IMR-90 (cell line): ENCODE data around the gene UGT1A10. TPM values are rescaled to one million over a fixed set of nuclear protein-coding genes. Genes with fewer than 3 reads are reported as not detected.

Source experiments
- ATAC-seq: fragments of 200-7000 bp; cut with Tn5 transposase; 2 replicates; pipeline ENCODE4 v1.9.1; 2020; ENCODE audit warnings: low read depth, mild to moderate bottlenecking, moderate library complexity
- BruUV-seq: library from RNA; stranded (reverse); fragments of 400-500 nt; replicated peaks from 2 replicates; lab custom pipeline; 2021; lab: Mats Ljungman, UMichigan
- CTCF ChIA-PET: fragments of 300-600 bp; formaldehyde crosslinking; extraction: SDS; loops from one replicate; lab custom pipeline; 2021; ENCODE audit warnings: antibody characterized with exemption; lab: Yijun Ruan, JAX
- POLR2A ChIA-PET: fragments of 300-600 bp; sonication (Branson Sonifier 250); formaldehyde crosslinking; loops from one replicate; lab custom pipeline; 2022; ENCODE audit warnings: antibody characterized with exemption; ENCODE audit not compliant: unreplicated experiment; lab: Charles Lee
- DNase-seq: peaks from one replicate; pipeline ENCODE4 v3.0.0; 2013
- H2AFZ ChIP-seq: replicated peaks from 2 replicates; pipeline ENCODE3; 2013; ENCODE audit warnings: low read length, mild to moderate bottlenecking; ENCODE audit not compliant: poor library complexity
- H2AK5ac ChIP-seq: 2 replicates; pipeline ENCODE4 v1.6.1; 2013; ENCODE audit warnings: low read depth, low read length, inconsistent platforms
- H2AK9ac ChIP-seq: replicated peaks from 2 replicates; pipeline ENCODE3; 2013; ENCODE audit warnings: mild to moderate bottlenecking, low read depth, low read length, moderate library complexity; ENCODE audit not compliant: poor library complexity
- H2BK120ac ChIP-seq: 2 replicates; pipeline ENCODE4 v1.6.1; 2013; ENCODE audit warnings: low read depth, low read length, inconsistent platforms
- H2BK15ac ChIP-seq: 3 replicates; pipeline ENCODE4 v1.6.1; 2013; ENCODE audit warnings: low read depth, low read length, inconsistent platforms
- H2BK20ac ChIP-seq: 2 replicates; pipeline ENCODE4 v1.6.1; 2013; ENCODE audit warnings: low read depth, mild to moderate bottlenecking, inconsistent platforms, low read length, moderate library complexity
- H2BK5ac ChIP-seq: 2 replicates; pipeline ENCODE4 v1.6.1; 2013; ENCODE audit warnings: mild to moderate bottlenecking, low read depth, low read length, inconsistent platforms; ENCODE audit not compliant: poor library complexity, severe bottlenecking
- H3K14ac ChIP-seq: replicated peaks from 2 replicates; pipeline ENCODE4 v1.6.1; 2013; ENCODE audit warnings: low read depth, low read length, inconsistent platforms
- H3K18ac ChIP-seq: 2 replicates; pipeline ENCODE4 v1.6.1; 2013; ENCODE audit warnings: low read depth, low read length, control low read depth
- H3K23ac ChIP-seq: 2 replicates; pipeline ENCODE4 v1.6.1; 2013; ENCODE audit warnings: low read depth, low read length, inconsistent platforms
- H3K27ac ChIP-seq: 2 replicates; pipeline ENCODE4 v1.5.1; 2013; ENCODE audit warnings: mild to moderate bottlenecking, control low read depth, low read length; ENCODE audit not compliant: insufficient read depth
- H3K27me3 ChIP-seq: 2 replicates; pipeline ENCODE4 v1.6.1; 2013; ENCODE audit warnings: low read length; ENCODE audit not compliant: control insufficient read depth, insufficient read depth
- H3K36me3 ChIP-seq: 2 replicates; pipeline ENCODE4 v1.6.1; 2013; ENCODE audit warnings: low read length, mixed read lengths; ENCODE audit not compliant: control insufficient read depth, insufficient read depth
- H3K4ac ChIP-seq: 2 replicates; pipeline ENCODE4 v1.6.1; 2013; ENCODE audit warnings: low read depth, low read length, inconsistent platforms
- H3K4me1 ChIP-seq: 2 replicates; pipeline ENCODE4 v1.6.1; 2013; ENCODE audit warnings: low read length, mixed read lengths; ENCODE audit not compliant: control insufficient read depth, insufficient read depth
- H3K4me2 ChIP-seq: 2 replicates; pipeline ENCODE4 v1.6.1; 2013; ENCODE audit warnings: low read depth, mild to moderate bottlenecking, control low read depth, low read length, moderate library complexity
- H3K4me3 ChIP-seq: 2 replicates; pipeline ENCODE4 v1.5.1; 2013; ENCODE audit warnings: low read depth, mild to moderate bottlenecking, control low read depth, low read length, moderate library complexity; ENCODE audit not compliant: insufficient read depth
- H3K56ac ChIP-seq: 2 replicates; pipeline ENCODE4 v1.6.1; 2013; ENCODE audit warnings: low read length, inconsistent platforms; ENCODE audit not compliant: insufficient read depth; ENCODE audit errors: extremely low read depth
- H3K79me1 ChIP-seq, 2 experiments: 2 replicates each; pipeline ENCODE4 v1.6.1; 2013; ENCODE audit warnings: low read length in 2 of 2, inconsistent platforms in 1 of 2, low read depth in 1 of 2
- H3K9ac ChIP-seq: 2 replicates; pipeline ENCODE4 v1.6.1; 2013; ENCODE audit warnings: low read depth, low read length, control low read depth
- H3K9me1 ChIP-seq: 2 replicates; pipeline ENCODE4 v1.6.1; 2013; ENCODE audit warnings: low read length, inconsistent platforms; ENCODE audit not compliant: insufficient read depth
- H3K9me3 ChIP-seq: 2 replicates; pipeline ENCODE4 v1.6.1; 2013; ENCODE audit warnings: low read length; ENCODE audit not compliant: control insufficient read depth, insufficient read depth
- H4K20me1 ChIP-seq: 2 replicates; pipeline ENCODE4 v1.6.1; 2013; ENCODE audit warnings: low read length, inconsistent platforms; ENCODE audit not compliant: insufficient read depth
- H4K5ac ChIP-seq: 2 replicates; pipeline ENCODE4 v1.6.1; 2013; ENCODE audit warnings: mild to moderate bottlenecking, low read depth, low read length, control low read depth
- H4K8ac ChIP-seq, 2 experiments: 2 replicates each; pipeline ENCODE4 v1.6.1; 2013; ENCODE audit warnings: low read depth in 2 of 2, low read length in 2 of 2, control low read depth in 1 of 2, inconsistent platforms in 1 of 2
- H4K91ac ChIP-seq: 2 replicates; pipeline ENCODE4 v1.6.1; 2013; ENCODE audit warnings: low read depth, low read length, inconsistent platforms; ENCODE audit not compliant: insufficient read depth
- BHLHE40 ChIP-seq: fragments of 150-350 bp; IDR thresholded peaks from 2 replicates; pipeline ENCODE4 v1.6.1; 2016; ENCODE audit warnings: mild to moderate bottlenecking, low read depth, low read length
- CHD1 ChIP-seq: IDR thresholded peaks from 2 replicates; pipeline ENCODE4 v1.6.1; 2012; ENCODE audit warnings: low read depth, low read length, improper control_type of control experiment
- CTCF ChIP-seq: conservative IDR thresholded peaks from 2 replicates; pipeline ENCODE4 v1.5.1; 2012; ENCODE audit warnings: mild to moderate bottlenecking, low read depth, low read length, improper control_type of control experiment
- MAZ ChIP-seq: IDR thresholded peaks from 2 replicates; pipeline ENCODE4 v1.6.1; 2012; ENCODE audit warnings: low read depth, mild to moderate bottlenecking, low read length, improper control_type of control experiment, moderate library complexity, borderline replicate concordance
- MXI1 ChIP-seq: IDR thresholded peaks from 2 replicates; pipeline ENCODE4 v1.6.1; 2012; ENCODE audit warnings: low read depth, mild to moderate bottlenecking, low read length, moderate library complexity, borderline replicate concordance
- NFE2L2 ChIP-seq: fragments of 150-350 bp; IDR thresholded peaks from 2 replicates; pipeline ENCODE4 v1.6.1; 2016; ENCODE audit warnings: low read depth, mild to moderate bottlenecking, low read length
- SMC3 ChIP-seq: fragments of 150-350 bp; IDR thresholded peaks from 2 replicates; pipeline ENCODE4 v1.6.1; 2016; ENCODE audit warnings: low read depth, mild to moderate bottlenecking, antibody characterized with exemption, low read length, moderate library complexity
- WGBS, 2 experiments: methylation state at CpG; one replicate each; pipeline versions ENCODE4 v1.1.5 to v1.1.7; 2013; ENCODE audit warnings: missing lambda C conversion rate in 2 of 2; ENCODE audit not compliant: insufficient read length in 1 of 2; ENCODE audit errors: extremely low coverage in 2 of 2; 5-methylcytosine and 5-hydroxymethylcytosine counted together
- dilution Hi-C: fragments of 300-500 bp; cut with HindIII; formaldehyde crosslinking; loops from one replicate; pipeline ENCODE4 v1.14.3; 2018; ENCODE audit warnings: low sequenced_read_pairs; ENCODE audit not compliant: unreplicated experiment
- in situ Hi-C: fragments of 300-500 bp; cut with MboI; formaldehyde crosslinking; loops from 3 replicates; pipeline ENCODE4 v1.14.3; 2019; ENCODE audit warnings: low sequenced_read_pairs, inconsistent platforms, mixed read lengths
- intact Hi-C: fragments of 100-400 bp; cut with micrococcal nuclease; formaldehyde crosslinking; loops from 2 replicates; pipeline ENCODE4 v1.10.0; 2022
- polyA plus RNA-seq, 3 experiments: library from polyadenylated mRNA; depleted of rRNA; stranded (reverse); fragments of >200 nt; gene quantifications; 2 replicates each; pipeline ENCODE4 v1.2.3, GENCODE V29; 2012; ENCODE audit warnings: low replicate concordance in 1 of 3
- total RNA-seq: library from RNA; depleted of rRNA; stranded (reverse); fragments of >200 nt; gene quantifications from 2 replicates; pipeline ENCODE4 v1.2.3, GENCODE V29; 2012
- TF ChIP-seq, protein P1 (sequence below): fragments of 150-350 bp; IDR thresholded peaks from 2 replicates; pipeline ENCODE4 v1.6.1; 2017; ENCODE audit warnings: mild to moderate bottlenecking, antibody characterized with exemption, low read length, low read depth

Gene UGT1A10
- total and polyA plus RNA-seq, 2 of the 4 experiments (the other 2 are of a cell fraction), result not detected

- Histone ChIP-seq H3K27me3 (peaks cover 1% of the 10 kb centered on the region; the same call in 1 of the 2 replicates), H2BK5ac (no peak overlapping the region), H3K79me1 (no peaks in the 10 kb centered on the region), H3K4me2 (no peak overlapping the region), H3K14ac (no peak overlapping the region), H4K5ac (no peak overlapping the region), H3K56ac (no peak overlapping the region), H3K4me3 (no peak overlapping the region), H2AFZ (no peak overlapping the region), H3K4me1 (no peaks in the 10 kb centered on the region), H2BK20ac (no peak overlapping the region), H3K9ac (no peak overlapping the region), H3K23ac (no peak overlapping the region), H4K8ac (no peak overlapping the region), H4K91ac (no peak overlapping the region), H2BK15ac (no peak overlapping the region), H4K20me1 (no peaks in the 10 kb centered on the region), H2AK5ac (no peak overlapping the region), H2BK120ac (no peak overlapping the region), H3K4ac (no peak overlapping the region), H3K9me3 (no peaks in the 10 kb centered on the region), H3K27ac (no peak overlapping the region), H3K18ac (no peak overlapping the region), H3K9me1 (no peaks in the 10 kb centered on the region), H2AK9ac (no peak overlapping the region), H3K36me3 (no peaks in the 10 kb centered on the region)
- ATAC-seq (no peak), DNase-seq (no peak)
- TF ChIP-seq MAZ, result no peak
- no peak for TF ChIP-seq BHLHE40
- no peak for TF ChIP-seq SMC3
- TF ChIP-seq, protein P1, sequence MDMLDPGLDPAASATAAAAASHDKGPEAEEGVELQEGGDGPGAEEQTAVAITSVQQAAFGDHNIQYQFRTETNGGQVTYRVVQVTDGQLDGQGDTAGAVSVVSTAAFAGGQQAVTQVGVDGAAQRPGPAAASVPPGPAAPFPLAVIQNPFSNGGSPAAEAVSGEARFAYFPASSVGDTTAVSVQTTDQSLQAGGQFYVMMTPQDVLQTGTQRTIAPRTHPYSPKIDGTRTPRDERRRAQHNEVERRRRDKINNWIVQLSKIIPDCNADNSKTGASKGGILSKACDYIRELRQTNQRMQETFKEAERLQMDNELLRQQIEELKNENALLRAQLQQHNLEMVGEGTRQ, result no peak
- TF ChIP-seq CTCF, result no peak
- no peak for TF ChIP-seq NFE2L2
- no peak for TF ChIP-seq MXI1
- TF ChIP-seq CHD1, result no peak
- no TSS peak for BruUV-seq
- ChIA-PET POLR2A (no interaction called here), CTCF (no interaction called here)
- in situ Hi-C loops (no loop called here), dilution Hi-C loops (no loop called here), intact Hi-C loops (no loop called here)
- WGBS, 2 experiments, result no CpG with 5 or more reads among the region's 5 CpGs
These were observed 2.6 kb downstream of the UGT1A10 start for GRCh38 chr2:233638836-233639235.
